PC-3 (cell line): Measurements from ENCODE around the gene USH2A. TPM values are rescaled to one million over a fixed set of nuclear protein-coding genes. Genes with fewer than 3 reads are reported as not detected.
A peak's percentile ranks its signal among the peaks of the same experiment; 100 is the strongest.

Experiments
- ATAC-seq: fragments of 200-7000 bp; cut with Tn5 transposase; 2 replicates; pipeline ENCODE4 v1.9.1; 2020; ENCODE audit warnings: mild to moderate bottlenecking, moderate library complexity
- BruUV-seq: library from RNA; stranded (reverse); fragments of 400-500 nt; replicated peaks from 2 replicates; lab custom pipeline; 2021; lab: Mats Ljungman, UMichigan
- CTCF ChIA-PET: fragments of 300-600 bp; sonication (Branson Sonifier 250); formaldehyde crosslinking; loops from one replicate; lab custom pipeline; 2022; ENCODE audit warnings: antibody characterized with exemption; lab: Charles Lee
- POLR2A ChIA-PET: fragments of 300-600 bp; sonication (Branson Sonifier 250); formaldehyde crosslinking; loops from one replicate; lab custom pipeline; 2022; ENCODE audit warnings: antibody characterized with exemption; ENCODE audit not compliant: unreplicated experiment; lab: Charles Lee
- DNase-seq: peaks from one replicate; pipeline ENCODE4 v3.0.0-alpha.2; 2015
- H2AFZ ChIP-seq: fragments of 300-600 bp; sonication (generic); 2 replicates; pipeline ENCODE4 v1.6.0; 2016; ENCODE audit warnings: antibody characterized with exemption, low read length
- H3F3A ChIP-seq: fragments of 300-600 bp; sonication (generic); one replicate; pipeline ENCODE4 v1.6.0; 2017; ENCODE audit warnings: antibody characterized with exemption, low read length, control low read depth, mild to moderate bottlenecking; ENCODE audit not compliant: unreplicated experiment
- H3K27ac ChIP-seq: fragments of 300-600 bp; sonication (generic); 2 replicates; pipeline ENCODE4 v1.5.1; 2016; ENCODE audit warnings: mild to moderate bottlenecking, low read length
- H3K27me3 ChIP-seq: fragments of 300-600 bp; sonication (generic); 2 replicates; pipeline ENCODE4 v1.6.1; 2016; ENCODE audit warnings: low read length, mixed read lengths
- H3K36me3 ChIP-seq: fragments of 300-600 bp; sonication (generic); 2 replicates; pipeline ENCODE4 v1.6.1; 2016; ENCODE audit warnings: low read depth, mixed run types, low read length, mixed read lengths
- H3K4me1 ChIP-seq: fragments of 300-600 bp; sonication (generic); 2 replicates; pipeline ENCODE4 v1.5.1; 2016; ENCODE audit warnings: low read length; ENCODE audit not compliant: insufficient read depth
- H3K4me2 ChIP-seq: fragments of 300-600 bp; sonication (generic); 2 replicates; pipeline ENCODE4 v1.6.0; 2016; ENCODE audit warnings: low read length
- H3K4me3 ChIP-seq: fragments of 300-600 bp; sonication (generic); 2 replicates; pipeline ENCODE4 v1.5.1; 2016; ENCODE audit warnings: mild to moderate bottlenecking, low read length, mixed read lengths
- H3K79me2 ChIP-seq: fragments of 300-600 bp; sonication (generic); 2 replicates; pipeline ENCODE4 v1.6.1; 2017; ENCODE audit warnings: low read length, mixed read lengths
- H3K9ac ChIP-seq: fragments of 300-600 bp; sonication (generic); 2 replicates; pipeline ENCODE4 v1.6.0; 2016; ENCODE audit warnings: mild to moderate bottlenecking, low read length
- H3K9me2 ChIP-seq: fragments of 300-600 bp; sonication (generic); replicated peaks from 2 replicates; pipeline ENCODE4 v1.6.1; 2016; ENCODE audit warnings: mixed run types, low read length, mixed read lengths
- H3K9me3 ChIP-seq: fragments of 300-600 bp; sonication (generic); 2 replicates; pipeline ENCODE4 v1.6.1; 2016; ENCODE audit warnings: low read length, mixed read lengths
- H4K20me1 ChIP-seq: fragments of 300-600 bp; sonication (generic); 2 replicates; pipeline ENCODE4 v1.6.1; 2016; ENCODE audit warnings: low read length, mixed read lengths
- CTCF ChIP-seq: fragments of 300-600 bp; sonication (generic); conservative IDR thresholded peaks from 2 replicates; pipeline ENCODE4 v1.5.1; 2017; ENCODE audit warnings: antibody characterized with exemption, low read depth, mild to moderate bottlenecking, low read length
- EZH2 ChIP-seq: fragments of 300-600 bp; sonication (generic); IDR thresholded peaks from one replicate; pipeline ENCODE4 v1.6.1; 2017; ENCODE audit warnings: antibody characterized with exemption, mild to moderate bottlenecking, low read length; ENCODE audit not compliant: unreplicated experiment
- EZH2phosphoT487 ChIP-seq: fragments of 300-600 bp; sonication (generic); IDR thresholded peaks from 2 replicates; pipeline ENCODE4 v1.6.1; 2018; ENCODE audit warnings: mild to moderate bottlenecking, antibody characterized with exemption, low read length, borderline replicate concordance
- intact Hi-C: fragments of 100-400 bp; cut with micrococcal nuclease; formaldehyde crosslinking; loops from 2 replicates; pipeline ENCODE4 v1.9.0; 2023
- total RNA-seq: library from RNA; depleted of rRNA; stranded (reverse); fragments of >200 nt; gene quantifications from 2 replicates; pipeline ENCODE4 v1.2.3, GENCODE V29; 2014

The USH2A gene
- total RNA-seq, 1 experiment from 2014 or later, result not detected

- H3K4me1 ChIP-seq, result no peaks in the 10 kb centered on the region
- H3K9ac ChIP-seq, result no peak overlapping the region
- no peak for ATAC-seq
- H3K27me3 ChIP-seq, result peaks cover 55% of the 10 kb centered on the region
- intact Hi-C loops, result no loop called here
- no peak overlapping the region for H3K4me3 ChIP-seq
- TF ChIP-seq EZH2 (no peak), EZH2phosphoT487 (no peak), CTCF (no peak)
- H3K9me3 ChIP-seq, result no peaks in the 10 kb centered on the region
- BruUV-seq, result no TSS peak
- H3K9me2 ChIP-seq, result no peaks in the 10 kb centered on the region
- no peak for DNase-seq
- no peaks in the 10 kb centered on the region for H3K79me2 ChIP-seq
- H3F3A ChIP-seq, result no peaks in the 10 kb centered on the region
- H3K27ac ChIP-seq, result no peak overlapping the region
- no peak overlapping the region for H3K4me2 ChIP-seq
- H4K20me1 ChIP-seq, result no peaks in the 10 kb centered on the region
- no peaks in the 10 kb centered on the region for H3K36me3 ChIP-seq
- POLR2A ChIA-PET, result no interaction called here
- CTCF ChIA-PET, result interaction anchor here (1.4 kb wide), 1 partner anchor 97 kb away, joined by 3 read pairs; no protein-coding TSS in a partner anchor
- no peak overlapping the region for H2AFZ ChIP-seq
Observed at GRCh38 chr1:216124192-216124781, 299.0 kb downstream of the USH2A start.

GRCh38 chr1:216123446-216124191, 299.6 kb downstream of the USH2A start:
- Histone ChIP-seq H3K36me3 (no peaks in the 10 kb centered on the region), H4K20me1 (no peaks in the 10 kb centered on the region), H3K4me3 (no peak overlapping the region), H3K27ac (no peak overlapping the region), H3K4me2 (no peak overlapping the region), H3K9me2 (no peaks in the 10 kb centered on the region), H3K4me1 (no peaks in the 10 kb centered on the region), H2AFZ (no peak overlapping the region), H3K27me3 (peaks cover 61% of the 10 kb centered on the region), H3K9me3 (no peaks in the 10 kb centered on the region), H3F3A (no peaks in the 10 kb centered on the region), H3K9ac (no peak overlapping the region), H3K79me2 (no peaks in the 10 kb centered on the region)
- DNase-seq, result no peak
- ChIA-PET POLR2A (no interaction called here), CTCF (interaction anchor here (0.6 to 1.4 kb wide), 2 partner anchors 8 to 97 kb away, joined by 3 read pairs; no protein-coding TSS in a partner anchor)
- no peak for ATAC-seq
- no peak for TF ChIP-seq EZH2
- TF ChIP-seq CTCF, result no peak
- intact Hi-C loops, result no loop called here
- BruUV-seq, result no TSS peak

GRCh38 chr1:216119600-216119999, 303.6 kb downstream of the USH2A start:
- peak; percentile 75 for DNase-seq
- Histone ChIP-seq H2AFZ (no peak overlapping the region), H3K9me3 (no peaks in the 10 kb centered on the region), H3K4me1 (no peaks in the 10 kb centered on the region), H3K36me3 (no peaks in the 10 kb centered on the region), H3K27me3 (peaks cover 47% of the 10 kb centered on the region), H3K79me2 (no peaks in the 10 kb centered on the region), H3K9ac (no peak overlapping the region), H3K4me3 (no peak overlapping the region), H4K20me1 (no peaks in the 10 kb centered on the region), H3K4me2 (no peak overlapping the region), H3K9me2 (no peaks in the 10 kb centered on the region), H3F3A (no peaks in the 10 kb centered on the region), H3K27ac (no peak overlapping the region)
- ChIA-PET CTCF (interaction anchor here (0.6 to 1.2 kb wide), 2 partner anchors 102 to 437 kb away, joined by 4 to 6 read pairs; no protein-coding TSS in a partner anchor), POLR2A (no interaction called here)
- BruUV-seq, result no TSS peak
- ATAC-seq, result peak; percentile 93
- intact Hi-C loops, result loop anchor here (1.0 to 10.0 kb wide), 3 partner anchors 185 to 437 kb away; no protein-coding TSS in a partner anchor
- TF ChIP-seq EZH2phosphoT487, result no peak
- no peak for TF ChIP-seq EZH2
- TF ChIP-seq CTCF, result peak; percentile 87
